Spleen (tissue), 11 donors: ENCODE results near the gene PRKCZ. TPM values are rescaled to one million over a fixed set of nuclear protein-coding genes. Genes with fewer than 3 reads are reported as not detected.

Source experiments
- DNase-seq: peaks from one replicate; pipeline ENCODE4 v3.0.0-alpha.2; 2020
- H3K27ac ChIP-seq, 8 donors: fragments of 200-600 bp; sonication (generic) in 7 of 8; 1 replicate in 4 of 8; 2 replicates in 4 of 8; pipeline versions ENCODE4 v1.5.0 to v1.8.0; 2016 to 2021; ENCODE audit warnings: inconsistent platforms in 4 of 8, mild to moderate bottlenecking in 4 of 8, moderate library complexity in 1 of 8
- H3K27me3 ChIP-seq, 7 donors: fragments of 200-600 bp; sonication (generic) in 6 of 7; replicated peaks in 1 of 7; 1 replicate in 4 of 7; 2 replicates in 3 of 7; pipeline versions ENCODE4 v1.5.0 to v1.8.0; 2016 to 2021; ENCODE audit warnings: inconsistent platforms in 3 of 7, mild to moderate bottlenecking in 1 of 7
- H3K36me3 ChIP-seq, 6 donors: fragments of 200-600 bp; sonication (generic) in 5 of 6; 1 replicate in 4 of 6; 2 replicates in 2 of 6; pipeline versions ENCODE4 v1.5.0 to v1.8.0; 2016 to 2021; ENCODE audit warnings: inconsistent platforms in 2 of 6
- H3K4me1 ChIP-seq, 6 donors: fragments of 200-600 bp; sonication (generic) in 5 of 6; 1 replicate in 3 of 6; 2 replicates in 3 of 6; pipeline versions ENCODE4 v1.5.0 to v1.8.0; 2016 to 2021; ENCODE audit warnings: inconsistent platforms in 3 of 6
- H3K4me3 ChIP-seq, 8 donors: fragments of 200-600 bp; sonication (generic) in 7 of 8; 1 replicate in 4 of 8; 2 replicates in 4 of 8; pipeline versions ENCODE4 v1.5.0 to v1.8.0; 2016 to 2021; ENCODE audit warnings: inconsistent platforms in 4 of 8, mild to moderate bottlenecking in 4 of 8, moderate library complexity in 2 of 8
- H3K9me3 ChIP-seq, 8 donors: fragments of 200-600 bp; sonication (generic) in 7 of 8; 1 replicate in 4 of 8; 2 replicates in 4 of 8; pipeline versions ENCODE4 v1.5.0 to v1.8.0; 2016 to 2021; ENCODE audit warnings: inconsistent platforms in 4 of 8
- CTCF ChIP-seq, 11 experiments: fragments of 200-600 bp in 7 of 11; fragments of 450-650 bp in 4 of 11; sonication (generic) in 4 of 11; IDR thresholded peaks in 8 of 11; conservative IDR thresholded peaks in 3 of 11; 1 replicate in 7 of 11; 2 replicates in 4 of 11; pipeline versions ENCODE4 v1.4.0 to v1.8.0; 2016 to 2021; ENCODE audit warnings: antibody characterized with exemption in 11 of 11, inconsistent platforms in 4 of 11, mild to moderate bottlenecking in 1 of 11
- POLR2A ChIP-seq, 3 donors: fragments of 450-650 bp; IDR thresholded peaks; one replicate each; pipeline ENCODE4 v1.5.1; 2017; ENCODE audit warnings: antibody characterized with exemption in 3 of 3, mild to moderate bottlenecking in 1 of 3
- POLR2AphosphoS5 ChIP-seq, 3 donors: sonication (generic); formaldehyde crosslinking; IDR thresholded peaks; one replicate each; pipeline ENCODE4 v1.5.1; 2017; ENCODE audit warnings: antibody characterized with exemption in 3 of 3
- WGBS, 5 donors: extraction: QIAGEN DNeasy Blood & Tissue Kit in 3 of 5; methylation state at CpG; one replicate each; pipeline versions ENCODE4 v1.1.5 to v1.1.7; 2013 to 2018; 5-methylcytosine and 5-hydroxymethylcytosine counted together
- intact Hi-C: fragments of 100-400 bp; cut with DNase I; formaldehyde crosslinking; loops from one replicate; pipeline ENCODE4 v1.15.0; 2023; ENCODE audit warnings: low total_unique reads
- polyA plus RNA-seq, 3 donors: library from polyadenylated mRNA; stranded (reverse); fragments of 200-250 nt; gene quantifications; one replicate each; pipeline ENCODE4 v1.2.1, GENCODE V29; 2013
- total RNA-seq, 7 donors: library from RNA; depleted of rRNA in 3 of 7; stranded (reverse); fragments of >200 nt in 3 of 7; fragmentation: NEBNext Ultra II Directional in 4 of 7; extraction: Animal tissue kit (Norgen Biotek cat#: 25700) in 4 of 7; gene quantifications; one replicate each; pipeline versions ENCODE4 v1.1.0 to v1.2.1, GENCODE V29; 2016 to 2021
- donor health status: healthy with polysubstance abuse.
- donor health status: DM: no; HTN: no; CAD: no; lungs with moderate emphysema.
- donor health status: DM: no; HTN: no; CAD: no.
- donor health status: Bipolar disorder and iron deficiency.
- donor health status: healthy.
- donor health status: DM: no; HTN: no; CAD: no.
- donor health status: DM: yes; HTN: yes; CAD: no.

Gene PRKCZ
- total and polyA plus RNA-seq, 10 donors, result 17.6 to 61.8 (median 34.0) TPM

- no peak for DNase-seq
- no peaks in the 10 kb centered on the region for H3K4me1 ChIP-seq
- H3K4me3 ChIP-seq, result no peak overlapping the region
- WGBS, 5 donors, result 83 to 90% (median 89%) methylated on average over 20 to 27 of the region's 27 CpGs
- H3K27ac ChIP-seq, result no peak overlapping the region
- H3K36me3 ChIP-seq, result no peaks in the 10 kb centered on the region
- intact Hi-C loops, result no loop called here
- peaks cover 0 to 68% (median 0%) of the 10 kb centered on the region in 7 donors for H3K27me3 ChIP-seq
- TF ChIP-seq CTCF (IDR thresholded peaks at IDR 0.05 in 8 of 11, conservative IDR thresholded peaks at IDR 0.05 in 3 of 11), result no peak
- no peak for TF ChIP-seq POLR2A (IDR thresholded peaks at IDR 0.05)
- no peak for TF ChIP-seq POLR2AphosphoS5 (IDR thresholded peaks at IDR 0.05)
- H3K9me3 ChIP-seq, result no peaks in the 10 kb centered on the region
Measured at GRCh38 chr1:2009101-2010053, 40.8 kb upstream of the PRKCZ start.

GRCh38 chr1:2014181-2014580 is 36.0 kb upstream of the PRKCZ start:
- peaks cover 0 to 80% (median 11%) of the 10 kb centered on the region in 7 donors for H3K27me3 ChIP-seq
- no peak for DNase-seq
- intact Hi-C loops, result no loop called here
- 78 to 90% (median 86%) methylated on average over 13 to 15 of the region's 15 CpGs for WGBS, 5 donors
- H3K36me3 ChIP-seq, result no peaks in the 10 kb centered on the region
- no peaks in the 10 kb centered on the region for H3K9me3 ChIP-seq
- peaks cover 0 to 13% (median 3%) of the 10 kb centered on the region in 6 donors for H3K4me1 ChIP-seq
- TF ChIP-seq CTCF (IDR thresholded peaks at IDR 0.05 in 8 of 11, conservative IDR thresholded peaks at IDR 0.05 in 3 of 11) (no peak), POLR2A (IDR thresholded peaks at IDR 0.05) (no peak), POLR2AphosphoS5 (IDR thresholded peaks at IDR 0.05) (no peak)
- H3K4me3 ChIP-seq, result no peak overlapping the region
- H3K27ac ChIP-seq, result no peak overlapping the region

GRCh38 chr1:2014741-2015735 is 35.2 kb upstream of the PRKCZ start:
- intact Hi-C loops, result no loop called here
- no peak for TF ChIP-seq CTCF (IDR thresholded peaks at IDR 0.05 in 8 of 11, conservative IDR thresholded peaks at IDR 0.05 in 3 of 11)
- no peak for TF ChIP-seq POLR2AphosphoS5 (IDR thresholded peaks at IDR 0.05)
- no peak for TF ChIP-seq POLR2A (IDR thresholded peaks at IDR 0.05)
- H3K4me1 ChIP-seq, result peaks cover 0 to 21% (median 10%) of the 10 kb centered on the region in 6 donors
- H3K36me3 ChIP-seq, result no peaks in the 10 kb centered on the region
- WGBS, 5 donors, result 51 to 62% (median 51%) methylated on average over 32 to 34 of the region's 34 CpGs
- no peaks in the 10 kb centered on the region for H3K9me3 ChIP-seq
- H3K27ac ChIP-seq, result no peak overlapping the region
- H3K27me3 ChIP-seq, result peaks cover 0 to 81% (median 19%) of the 10 kb centered on the region in 7 donors
- no peak for DNase-seq
- H3K4me3 ChIP-seq, result no peak overlapping the region
